Duodenal mucosa (tissue), 2 donors: ENCODE measurements around the gene ESYT3.

ENCODE experiments used
- H3K27ac ChIP-seq: one replicate; pipeline ENCODE4 v1.7.0; 2013; ENCODE audit warnings: low read depth, low read length
- H3K27me3 ChIP-seq, 2 donors: one replicate each; pipeline ENCODE4 v1.7.0; 2013; ENCODE audit warnings: low read length in 2 of 2, control low read depth in 1 of 2; ENCODE audit not compliant: insufficient read depth in 2 of 2, control insufficient read depth in 1 of 2
- H3K36me3 ChIP-seq, 2 donors: one replicate each; pipeline ENCODE4 v1.7.0; 2013; ENCODE audit warnings: low read length in 2 of 2, control low read depth in 1 of 2; ENCODE audit not compliant: insufficient read depth in 2 of 2, control insufficient read depth in 1 of 2
- H3K4me1 ChIP-seq, 2 donors: one replicate each; pipeline ENCODE4 v1.7.0; 2013; ENCODE audit warnings: low read length in 2 of 2, control low read depth in 1 of 2; ENCODE audit not compliant: insufficient read depth in 2 of 2, control insufficient read depth in 1 of 2
- H3K4me3 ChIP-seq, 2 donors: one replicate each; pipeline ENCODE4 v1.7.0; 2013; ENCODE audit warnings: low read length in 2 of 2, low read depth in 1 of 2
- H3K9ac ChIP-seq, 2 donors: one replicate each; pipeline ENCODE4 v1.7.0; 2013; ENCODE audit warnings: low read length in 2 of 2, low read depth in 1 of 2
- H3K9me3 ChIP-seq, 2 donors: one replicate each; pipeline ENCODE4 v1.7.0; 2013; ENCODE audit warnings: low read length in 2 of 2, control low read depth in 1 of 2; ENCODE audit not compliant: control insufficient read depth in 1 of 2

Gene ESYT3

DNA sequence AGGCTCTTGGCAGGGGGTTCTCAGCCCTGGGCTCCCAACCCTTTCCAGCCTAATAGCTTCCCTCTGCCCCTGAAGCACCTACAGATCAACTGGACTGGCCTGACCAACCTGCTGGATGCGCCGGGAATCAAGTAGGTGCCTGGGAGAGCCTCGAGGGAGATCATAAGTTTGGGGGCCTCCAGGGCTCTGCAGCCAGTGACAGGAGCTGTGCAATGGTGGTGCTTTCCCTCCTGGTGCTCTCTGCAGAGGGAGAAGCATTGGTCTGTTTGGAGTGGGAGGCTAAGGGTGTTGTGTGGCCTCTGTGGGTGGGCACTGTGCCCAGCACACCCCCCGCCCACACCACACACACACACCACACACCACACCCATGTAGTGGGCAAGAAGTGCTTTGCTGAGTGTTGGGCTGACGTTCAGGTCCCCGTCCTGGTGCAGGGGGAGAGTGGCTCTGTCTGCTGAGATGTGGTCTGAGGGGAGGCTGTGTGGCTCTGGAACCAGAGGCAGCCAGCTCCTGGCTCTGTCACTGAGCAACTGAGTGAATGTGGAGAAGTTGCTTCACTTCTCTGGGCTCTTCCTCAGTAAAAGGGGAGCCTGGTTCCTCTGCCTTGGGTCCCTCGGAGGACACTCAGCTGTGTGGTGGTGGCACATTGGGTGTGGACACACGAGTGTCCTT, 26.3 kb downstream of the ESYT3 start:
- Histone ChIP-seq H3K27me3 (peaks cover 5 to 7% of the 10 kb centered on the region in 2 donors), H3K27ac (no peak overlapping the region), H3K4me1 (no peaks in the 10 kb centered on the region), H3K9ac (no peak overlapping the region), H3K36me3 (no peaks in the 10 kb centered on the region), H3K9me3 (no peaks in the 10 kb centered on the region), H3K4me3 (no peak overlapping the region)

DNA sequence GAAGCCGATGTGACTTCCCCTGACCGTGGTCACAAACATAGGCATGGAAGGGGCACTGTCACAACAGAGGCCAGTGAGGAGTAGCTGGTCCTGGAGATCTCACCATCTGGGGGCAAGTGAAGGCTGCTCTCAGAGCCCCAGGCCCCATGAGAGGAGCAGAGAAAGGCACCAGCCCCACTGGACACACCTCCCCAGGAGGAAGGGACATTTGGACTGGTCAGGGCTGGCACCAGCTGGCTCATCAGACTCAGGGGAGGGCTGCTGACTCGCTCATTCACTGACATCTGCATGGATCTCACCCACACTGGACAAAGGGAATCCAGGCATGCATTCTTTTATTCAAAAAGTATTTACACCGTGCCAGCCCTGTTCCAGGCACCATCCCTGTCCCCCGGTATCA, 26.8 kb downstream of the ESYT3 start:
- H3K4me1 ChIP-seq = no peaks in the 10 kb centered on the region
- no peaks in the 10 kb centered on the region for H3K36me3 ChIP-seq
- no peaks in the 10 kb centered on the region for H3K9me3 ChIP-seq
- H3K4me3 ChIP-seq = no peak overlapping the region
- H3K9ac ChIP-seq = no peak overlapping the region
- peaks cover 5% of the 10 kb centered on the region in 2 donors for H3K27me3 ChIP-seq
- H3K27ac ChIP-seq = no peak overlapping the region

DNA sequence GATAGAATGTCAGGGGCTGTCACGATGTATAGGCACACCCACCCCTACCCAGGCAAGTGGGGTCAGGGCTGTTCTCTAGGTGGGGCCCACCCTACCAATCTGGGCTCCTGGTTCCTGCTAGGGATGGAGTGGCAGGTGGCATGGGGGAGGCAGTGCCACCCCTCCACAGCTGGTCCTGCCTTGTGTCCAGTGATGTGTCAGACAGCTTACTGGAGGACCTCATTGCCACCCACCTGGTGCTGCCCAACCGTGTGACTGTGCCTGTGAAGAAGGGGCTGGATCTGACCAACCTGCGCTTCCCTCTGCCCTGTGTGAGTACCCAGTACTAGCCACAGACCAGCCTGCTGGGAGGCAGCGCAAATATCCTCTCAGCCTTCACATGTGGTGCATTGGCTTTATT, 27.5 kb downstream of the ESYT3 start:
- H3K4me1 ChIP-seq = no peaks in the 10 kb centered on the region
- H3K4me3 ChIP-seq = no peak overlapping the region
- no peak overlapping the region for H3K9ac ChIP-seq
- H3K9me3 ChIP-seq = no peaks in the 10 kb centered on the region
- no peak overlapping the region for H3K27ac ChIP-seq
- no peaks in the 10 kb centered on the region for H3K36me3 ChIP-seq
- H3K27me3 ChIP-seq = peaks cover 3 to 5% of the 10 kb centered on the region in 2 donors

DNA sequence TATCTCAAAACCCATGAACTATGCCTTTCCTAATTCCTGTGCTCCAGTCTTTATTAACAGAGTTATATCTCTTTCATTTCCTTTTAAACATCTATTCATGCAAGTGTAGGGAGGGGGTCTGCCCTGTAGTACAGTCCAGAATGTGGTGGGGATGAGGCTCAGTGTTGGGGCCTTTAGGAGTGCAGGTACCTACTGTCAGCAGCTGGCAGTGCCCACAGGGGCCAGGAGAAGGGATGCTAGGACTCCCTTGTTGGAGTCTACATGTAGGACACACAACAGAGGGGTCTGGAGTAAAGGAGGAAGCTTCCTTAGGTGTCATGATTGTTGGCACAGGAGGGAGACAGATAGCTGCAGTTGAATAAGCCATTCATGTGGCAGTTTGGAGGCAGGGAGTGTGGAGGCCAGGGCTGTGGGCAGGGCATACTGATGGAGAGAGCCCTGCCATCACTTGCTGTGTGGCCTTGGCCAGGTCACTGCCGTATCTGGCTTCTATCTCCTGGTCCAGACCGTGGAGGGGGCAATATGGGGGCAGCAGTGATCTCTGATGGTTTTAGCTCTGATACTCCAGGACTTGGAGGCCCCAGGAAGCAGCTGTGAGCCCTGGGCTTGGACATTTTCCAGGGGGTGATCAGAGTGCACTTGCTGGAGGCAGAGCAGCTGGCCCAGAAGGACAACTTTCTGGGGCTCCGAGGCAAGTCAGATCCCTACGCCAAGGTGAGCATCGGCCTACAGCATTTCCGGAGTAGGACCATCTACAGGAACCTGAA, 29.5 kb downstream of the ESYT3 start:
- H3K27me3 ChIP-seq = peaks cover 0 to 5% of the 10 kb centered on the region in 2 donors
- H3K9me3 ChIP-seq = no peaks in the 10 kb centered on the region
- no peaks in the 10 kb centered on the region for H3K36me3 ChIP-seq
- no peak overlapping the region for H3K4me3 ChIP-seq
- no peaks in the 10 kb centered on the region for H3K4me1 ChIP-seq
- H3K27ac ChIP-seq = no peak overlapping the region
- H3K9ac ChIP-seq = no peak overlapping the region

DNA sequence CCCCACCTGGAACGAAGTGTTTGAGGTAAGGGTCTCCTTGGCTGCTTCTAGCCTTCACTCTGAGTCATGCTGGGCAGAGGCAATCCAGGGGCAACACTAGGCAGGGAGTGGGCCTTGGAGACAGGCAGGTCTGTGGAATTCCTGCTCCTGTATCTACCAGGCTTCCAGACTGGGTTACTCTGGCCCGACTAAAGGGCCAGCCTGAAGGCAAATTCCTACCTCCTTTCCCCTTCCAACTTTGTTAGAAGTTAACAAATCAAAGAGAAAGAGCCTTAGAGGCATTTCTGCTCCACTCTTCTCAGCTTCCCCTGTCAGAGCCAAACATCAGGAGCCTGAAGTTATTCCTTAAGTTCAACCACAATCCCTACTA, 30.1 kb downstream of the ESYT3 start:
- Histone ChIP-seq H3K36me3 (no peaks in the 10 kb centered on the region), H3K4me1 (no peaks in the 10 kb centered on the region), H3K27me3 (peaks cover 0 to 5% of the 10 kb centered on the region in 2 donors), H3K9ac (no peak overlapping the region), H3K27ac (no peak overlapping the region), H3K4me3 (no peak overlapping the region), H3K9me3 (no peaks in the 10 kb centered on the region)

DNA sequence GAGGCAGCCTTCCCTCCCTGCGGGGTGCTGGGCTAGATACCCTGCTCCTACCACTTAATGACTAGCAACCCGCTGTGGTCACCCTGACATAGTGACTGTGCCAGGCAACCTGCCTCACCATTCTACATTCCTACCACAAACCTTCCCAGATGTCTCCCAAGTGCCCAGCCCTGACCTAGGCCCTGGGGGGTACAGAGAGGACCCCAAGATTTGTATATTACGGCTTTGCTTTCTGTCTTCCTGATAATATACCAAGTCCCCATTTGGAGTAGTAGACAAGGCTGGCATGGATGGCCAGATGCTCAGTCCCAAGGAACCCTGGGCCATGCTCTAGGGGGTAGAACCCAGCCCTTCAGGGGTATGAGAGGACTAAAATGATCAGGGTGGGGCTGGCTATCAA, 31.0 kb downstream of the ESYT3 start:
- Histone ChIP-seq H3K9me3 (no peaks in the 10 kb centered on the region), H3K4me1 (no peaks in the 10 kb centered on the region), H3K4me3 (no peak overlapping the region), H3K27me3 (peaks cover 0 to 5% of the 10 kb centered on the region in 2 donors), H3K36me3 (no peaks in the 10 kb centered on the region), H3K9ac (no peak overlapping the region), H3K27ac (no peak overlapping the region)

DNA sequence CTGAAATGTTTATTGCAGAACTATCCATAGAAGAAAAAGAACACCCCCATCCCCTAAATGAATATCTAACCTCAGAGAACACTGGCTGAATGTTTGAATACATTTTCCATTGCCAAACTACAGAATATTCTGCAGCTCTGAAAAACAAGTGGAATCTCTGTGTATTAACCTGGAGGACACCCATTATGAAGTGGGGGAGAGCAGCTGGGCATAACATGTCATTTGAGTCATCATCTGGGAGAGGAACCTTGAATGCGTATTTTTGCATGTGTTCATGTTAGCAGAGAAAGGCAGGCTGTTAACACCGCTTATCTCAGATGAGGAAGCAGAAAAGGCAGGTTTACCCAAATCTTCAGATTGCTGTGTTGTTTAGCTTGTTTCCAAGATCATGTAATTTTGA, 31.5 kb downstream of the ESYT3 start:
- H3K9ac ChIP-seq = no peak overlapping the region
- H3K4me1 ChIP-seq = no peaks in the 10 kb centered on the region
- H3K27me3 ChIP-seq = peaks cover 0 to 5% of the 10 kb centered on the region in 2 donors
- no peaks in the 10 kb centered on the region for H3K36me3 ChIP-seq
- H3K9me3 ChIP-seq = no peaks in the 10 kb centered on the region
- no peak overlapping the region for H3K27ac ChIP-seq
- no peak overlapping the region for H3K4me3 ChIP-seq

DNA sequence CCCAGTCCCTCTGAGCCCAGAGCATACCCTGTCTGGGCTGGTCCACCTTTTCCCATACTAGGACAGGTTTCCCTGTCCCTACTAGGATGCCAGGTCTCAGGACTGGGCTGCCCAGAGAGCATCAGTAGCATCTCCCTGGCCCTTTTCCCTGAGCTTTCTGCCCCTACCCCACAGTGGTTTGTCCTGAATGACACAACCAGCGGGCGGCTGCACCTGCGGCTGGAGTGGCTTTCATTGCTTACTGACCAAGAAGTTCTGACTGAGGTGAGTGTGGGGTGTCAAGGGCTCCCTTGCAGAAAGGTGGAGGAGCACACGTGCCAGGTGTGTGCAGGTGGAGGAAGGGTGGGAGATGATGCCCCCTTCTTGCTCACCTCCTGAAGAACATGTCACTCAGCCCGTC, 33.5 kb downstream of the ESYT3 start:
- no peaks in the 10 kb centered on the region for H3K27me3 ChIP-seq
- no peak overlapping the region for H3K27ac ChIP-seq
- no peaks in the 10 kb centered on the region for H3K4me1 ChIP-seq
- no peaks in the 10 kb centered on the region for H3K9me3 ChIP-seq
- no peak overlapping the region for H3K9ac ChIP-seq
- H3K4me3 ChIP-seq = no peak overlapping the region
- no peaks in the 10 kb centered on the region for H3K36me3 ChIP-seq

DNA sequence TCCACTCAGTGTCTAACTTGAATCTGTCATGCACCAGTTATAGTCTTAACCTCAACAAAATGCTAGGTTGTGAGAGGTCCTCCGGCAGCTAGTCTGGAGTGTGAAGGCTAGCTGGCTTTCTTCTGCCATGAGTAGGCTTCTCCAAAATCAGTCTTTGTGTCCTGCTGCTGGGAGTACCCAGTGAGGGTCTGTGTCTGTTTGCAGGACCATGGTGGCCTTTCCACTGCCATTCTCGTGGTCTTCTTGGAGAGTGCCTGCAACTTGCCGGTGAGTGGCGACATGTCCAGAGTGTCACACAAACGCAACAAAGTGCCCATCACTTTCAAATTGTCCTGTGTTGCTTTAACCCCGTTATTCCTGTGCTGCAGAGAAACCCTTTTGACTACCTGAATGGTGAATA, 34.0 kb downstream of the ESYT3 start:
- no peaks in the 10 kb centered on the region for H3K4me1 ChIP-seq
- no peaks in the 10 kb centered on the region for H3K9me3 ChIP-seq
- no peaks in the 10 kb centered on the region for H3K36me3 ChIP-seq
- no peak overlapping the region for H3K27ac ChIP-seq
- H3K4me3 ChIP-seq = no peak overlapping the region
- no peak overlapping the region for H3K9ac ChIP-seq
- no peaks in the 10 kb centered on the region for H3K27me3 ChIP-seq

DNA sequence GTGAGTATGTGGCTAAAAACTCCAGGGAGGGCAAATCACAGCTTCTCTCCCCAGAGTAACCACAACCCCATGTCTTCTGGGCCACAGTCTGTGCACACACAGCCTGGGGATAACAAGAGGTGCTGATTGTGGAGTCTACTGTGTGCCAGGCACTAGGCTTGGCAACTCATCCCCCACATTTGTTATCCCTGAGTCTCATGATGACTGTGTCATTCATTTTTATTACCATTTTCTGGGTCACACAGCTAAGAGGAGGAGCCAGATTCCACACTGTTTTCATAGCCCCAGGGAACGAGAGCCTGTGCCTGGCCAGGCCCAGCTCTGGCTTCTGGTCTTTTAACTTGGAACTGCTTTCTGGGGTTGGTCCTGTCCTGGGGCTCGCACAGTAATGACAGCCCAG, 34.5 kb downstream of the ESYT3 start:
- H3K27ac ChIP-seq = no peak overlapping the region
- no peaks in the 10 kb centered on the region for H3K4me1 ChIP-seq
- no peaks in the 10 kb centered on the region for H3K36me3 ChIP-seq
- no peak overlapping the region for H3K9ac ChIP-seq
- H3K4me3 ChIP-seq = no peak overlapping the region
- no peaks in the 10 kb centered on the region for H3K9me3 ChIP-seq
- H3K27me3 ChIP-seq = no peaks in the 10 kb centered on the region
